ENCODE measurements around the gene ZNF511.

The ZNF511 gene

GRCh38 chr10:133343558-133343957 lies 34.8 kb downstream of the ZNF511 start:
- peaks cover 15% of the 10 kb centered on the region for H3K27me3 Mint-ChIP-seq
- peaks cover 5% of the 10 kb centered on the region for H3K4me1 Mint-ChIP-seq
- no peak overlapping the region for H3K4me3 Mint-ChIP-seq
- no peak overlapping the region for H3K27ac Mint-ChIP-seq
- no peaks in the 10 kb centered on the region for H3K9me3 Mint-ChIP-seq
- no peaks in the 10 kb centered on the region for H3K36me3 Mint-ChIP-seq

GRCh38 chr10:133344236-133344635 lies 35.5 kb downstream of the ZNF511 start:
- H3K9me3 Mint-ChIP-seq = no peaks in the 10 kb centered on the region
- H3K36me3 Mint-ChIP-seq = no peaks in the 10 kb centered on the region
- peaks cover 15% of the 10 kb centered on the region for H3K27me3 Mint-ChIP-seq
- no peak overlapping the region for H3K4me3 Mint-ChIP-seq
- H3K4me1 Mint-ChIP-seq = peaks cover 5% of the 10 kb centered on the region
- H3K27ac Mint-ChIP-seq = no peak overlapping the region

GRCh38 chr10:133346413-133346812 lies 37.7 kb downstream of the ZNF511 start:
- no peaks in the 10 kb centered on the region for H3K36me3 Mint-ChIP-seq
- H3K27ac Mint-ChIP-seq = no peak overlapping the region
- peaks cover 5% of the 10 kb centered on the region for H3K4me1 Mint-ChIP-seq
- H3K4me3 Mint-ChIP-seq = no peak overlapping the region
- H3K27me3 Mint-ChIP-seq = peaks cover 15% of the 10 kb centered on the region
- H3K9me3 Mint-ChIP-seq = no peaks in the 10 kb centered on the region

GRCh38 chr10:133347710-133348517 lies 39.2 kb downstream of the ZNF511 start:
- Mint-ChIP-seq H3K4me3 (no peak overlapping the region), H3K27ac (no peak overlapping the region), H3K36me3 (no peaks in the 10 kb centered on the region), H3K4me1 (peaks cover 5% of the 10 kb centered on the region), H3K27me3 (peaks cover 12% of the 10 kb centered on the region), H3K9me3 (no peaks in the 10 kb centered on the region)

- no peak overlapping the region for H3K4me3 Mint-ChIP-seq
- H3K36me3 Mint-ChIP-seq = no peaks in the 10 kb centered on the region
- peaks cover 8% of the 10 kb centered on the region for H3K27me3 Mint-ChIP-seq
- H3K4me1 Mint-ChIP-seq = no peaks in the 10 kb centered on the region
- H3K27ac Mint-ChIP-seq = no peak overlapping the region
- no peaks in the 10 kb centered on the region for H3K9me3 Mint-ChIP-seq
Measured at GRCh38 chr10:133349160-133349568, 40.5 kb downstream of the ZNF511 start.

GRCh38 chr10:133349577-133350011 lies 40.9 kb downstream of the ZNF511 start:
- H3K27ac Mint-ChIP-seq = no peak overlapping the region
- H3K27me3 Mint-ChIP-seq = peaks cover 7% of the 10 kb centered on the region
- no peak overlapping the region for H3K4me3 Mint-ChIP-seq
- no peaks in the 10 kb centered on the region for H3K9me3 Mint-ChIP-seq
- no peaks in the 10 kb centered on the region for H3K36me3 Mint-ChIP-seq
- H3K4me1 Mint-ChIP-seq = no peaks in the 10 kb centered on the region

GRCh38 chr10:133350283-133350949 lies 41.7 kb downstream of the ZNF511 start:
- Mint-ChIP-seq H3K27ac (no peak overlapping the region), H3K27me3 (peaks cover 2% of the 10 kb centered on the region), H3K36me3 (no peaks in the 10 kb centered on the region), H3K4me1 (no peaks in the 10 kb centered on the region), H3K4me3 (no peak overlapping the region), H3K9me3 (no peaks in the 10 kb centered on the region)

GRCh38 chr10:133350950-133351329 lies 42.2 kb downstream of the ZNF511 start:
- H3K27ac Mint-ChIP-seq = no peak overlapping the region
- no peaks in the 10 kb centered on the region for H3K4me1 Mint-ChIP-seq
- no peak overlapping the region for H3K4me3 Mint-ChIP-seq
- peaks cover under 1% of the 10 kb centered on the region for H3K27me3 Mint-ChIP-seq
- H3K36me3 Mint-ChIP-seq = no peaks in the 10 kb centered on the region
- no peaks in the 10 kb centered on the region for H3K9me3 Mint-ChIP-seq

GRCh38 chr10:133351408-133352318 lies 42.9 kb downstream of the ZNF511 start:
- Mint-ChIP-seq H3K9me3 (no peaks in the 10 kb centered on the region), H3K4me1 (no peaks in the 10 kb centered on the region), H3K4me3 (no peak overlapping the region), H3K36me3 (no peaks in the 10 kb centered on the region), H3K27ac (no peak overlapping the region), H3K27me3 (no peaks in the 10 kb centered on the region)

- no peaks in the 10 kb centered on the region for H3K9me3 Mint-ChIP-seq
- no peaks in the 10 kb centered on the region for H3K4me1 Mint-ChIP-seq
- H3K27me3 Mint-ChIP-seq = no peaks in the 10 kb centered on the region
- no peaks in the 10 kb centered on the region for H3K36me3 Mint-ChIP-seq
- no peak overlapping the region for H3K4me3 Mint-ChIP-seq
- no peak overlapping the region for H3K27ac Mint-ChIP-seq
Measured at GRCh38 chr10:133353202-133353959, 44.7 kb downstream of the ZNF511 start.

- no peaks in the 10 kb centered on the region for H3K4me1 Mint-ChIP-seq
- no peak overlapping the region for H3K27ac Mint-ChIP-seq
- H3K27me3 Mint-ChIP-seq = no peaks in the 10 kb centered on the region
- no peaks in the 10 kb centered on the region for H3K9me3 Mint-ChIP-seq
- no peaks in the 10 kb centered on the region for H3K36me3 Mint-ChIP-seq
- no peak overlapping the region for H3K4me3 Mint-ChIP-seq
Measured at GRCh38 chr10:133353988-133354605, 45.4 kb downstream of the ZNF511 start.

GRCh38 chr10:133354672-133355240 lies 46.0 kb downstream of the ZNF511 start:
- Mint-ChIP-seq H3K27me3 (no peaks in the 10 kb centered on the region), H3K9me3 (no peaks in the 10 kb centered on the region), H3K4me3 (no peak overlapping the region), H3K4me1 (no peaks in the 10 kb centered on the region), H3K27ac (no peak overlapping the region), H3K36me3 (no peaks in the 10 kb centered on the region)

GRCh38 chr10:133355266-133355665 lies 46.6 kb downstream of the ZNF511 start:
- no peaks in the 10 kb centered on the region for H3K4me1 Mint-ChIP-seq
- no peaks in the 10 kb centered on the region for H3K36me3 Mint-ChIP-seq
- no peaks in the 10 kb centered on the region for H3K27me3 Mint-ChIP-seq
- no peak overlapping the region for H3K4me3 Mint-ChIP-seq
- no peaks in the 10 kb centered on the region for H3K9me3 Mint-ChIP-seq
- no peak overlapping the region for H3K27ac Mint-ChIP-seq

- H3K27ac Mint-ChIP-seq = no peak overlapping the region
- no peaks in the 10 kb centered on the region for H3K9me3 Mint-ChIP-seq
- H3K4me3 Mint-ChIP-seq = peak overlapping the region; percentile 60
- no peaks in the 10 kb centered on the region for H3K4me1 Mint-ChIP-seq
- H3K36me3 Mint-ChIP-seq = no peaks in the 10 kb centered on the region
- no peaks in the 10 kb centered on the region for H3K27me3 Mint-ChIP-seq
Measured at GRCh38 chr10:133355991-133356390, 47.3 kb downstream of the ZNF511 start.

Data from activated naive CD4-positive, alpha-beta T cell treated with anti-CD3 and anti-CD28 coated beads, Interleukin-2, amount 50 U/mL, for 24 hours (primary cell).